DND-41 (cell line): ENCODE results near the gene PEPD.

Experiments
- CTCF ChIP-seq: IDR thresholded peaks from 2 replicates; pipeline ENCODE4 v1.5.1; 2012; ENCODE audit warnings: borderline replicate concordance, low read length, moderate library complexity, mild to moderate bottlenecking; ENCODE audit not compliant: poor library complexity, severe bottlenecking; ENCODE audit errors: extremely low read depth
- EZH2 ChIP-seq: IDR thresholded peaks from 3 replicates; pipeline ENCODE4 v1.6.1; 2012; ENCODE audit warnings: borderline replicate concordance, low read depth, mild to moderate bottlenecking, moderate library complexity, low read length, inconsistent platforms; ENCODE audit not compliant: severe bottlenecking

GRCh38 chr19:33488826-33489225, 32.8 kb downstream of the PEPD start:
- TF ChIP-seq CTCF: no peak
- TF ChIP-seq EZH2: no peak
